ENCODE results near the gene GLRA1. TPM values are rescaled to one million over a fixed set of nuclear protein-coding genes. Genes with fewer than 3 reads are reported as not detected.

Gene GLRA1
- polyA plus RNA-seq, 1 experiment: not detected

DNA sequence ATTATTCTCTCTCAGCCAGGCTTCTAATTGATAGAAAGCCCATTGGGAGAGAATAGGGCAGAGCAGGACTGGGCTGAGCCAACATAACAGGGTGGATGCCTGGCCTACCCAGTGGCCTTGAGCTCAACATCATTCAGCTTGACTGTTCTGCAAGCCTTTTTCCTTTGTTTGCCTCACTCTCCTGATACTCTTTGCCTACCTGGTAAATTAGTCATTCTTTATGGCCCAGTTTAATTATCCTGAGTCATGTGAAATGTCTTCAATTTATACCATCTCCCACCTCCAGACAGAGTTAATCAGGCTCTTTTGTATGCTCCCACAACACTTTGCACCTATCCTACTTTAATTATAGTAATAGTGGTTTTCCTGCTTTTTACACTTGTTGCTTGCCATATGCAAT is 13.6 kb downstream of the GLRA1 start:
- POLR2A ChIA-PET: no interaction called here
- H3K9me3 ChIP-seq (ENCODE audit: control insufficient read depth, insufficient read depth, low read length): no peaks in the 10 kb centered on the region
- TF ChIP-seq CTCF (IDR thresholded peaks at IDR 0.05; ENCODE audit: low read depth, low read length): no peak
- no peak overlapping the region for H3K27ac ChIP-seq (ENCODE audit: low read depth, low read length)
- H3K27me3 ChIP-seq (ENCODE audit: control insufficient read depth, insufficient read depth, low read length): no peaks in the 10 kb centered on the region
- CTCF ChIA-PET: interaction anchor here (0.6 kb wide), 1 partner anchor 87 kb away, joined by 4 read pairs; no protein-coding TSS in a partner anchor
- no peak overlapping the region for H3K4me3 ChIP-seq (ENCODE audit: low read depth, low read length)
- no peak for DNase-seq (ENCODE audit: low read depth, low spot score)

- ChIA-PET CTCF (no interaction called here), POLR2A (no interaction called here)
- no peak for TF ChIP-seq CTCF (IDR thresholded peaks at IDR 0.05; ENCODE audit: low read depth, low read length)
These were observed 15.0 kb downstream of the GLRA1 start for GRCh38 chr5:151909628-151910027.

GRCh38 chr5:151906246-151906645 is 18.4 kb downstream of the GLRA1 start:
- Histone ChIP-seq H3K27me3 (ENCODE audit: control insufficient read depth, insufficient read depth, low read length) (no peaks in the 10 kb centered on the region), H3K27ac (ENCODE audit: low read depth, low read length) (no peak overlapping the region), H3K4me3 (ENCODE audit: low read depth, low read length) (no peak overlapping the region), H3K9me3 (ENCODE audit: control insufficient read depth, insufficient read depth, low read length) (no peaks in the 10 kb centered on the region)
- ChIA-PET CTCF (no interaction called here), POLR2A (no interaction called here)
- DNase-seq (ENCODE audit: low read depth, low spot score): no peak
- no peak for TF ChIP-seq CTCF (IDR thresholded peaks at IDR 0.05; ENCODE audit: low read depth, low read length)

More at GRCh38 chr5:151909628-151910027, 15.0 kb downstream of the GLRA1 start:
- H3K27me3 ChIP-seq (ENCODE audit: control insufficient read depth, insufficient read depth, low read length): no peaks in the 10 kb centered on the region
- H3K9me3 ChIP-seq (ENCODE audit: control insufficient read depth, insufficient read depth, low read length): no peaks in the 10 kb centered on the region
- no peak overlapping the region for H3K4me3 ChIP-seq (ENCODE audit: low read depth, low read length)
- no peak for DNase-seq (ENCODE audit: low read depth, low spot score)
- no peak overlapping the region for H3K27ac ChIP-seq (ENCODE audit: low read depth, low read length)

DNA sequence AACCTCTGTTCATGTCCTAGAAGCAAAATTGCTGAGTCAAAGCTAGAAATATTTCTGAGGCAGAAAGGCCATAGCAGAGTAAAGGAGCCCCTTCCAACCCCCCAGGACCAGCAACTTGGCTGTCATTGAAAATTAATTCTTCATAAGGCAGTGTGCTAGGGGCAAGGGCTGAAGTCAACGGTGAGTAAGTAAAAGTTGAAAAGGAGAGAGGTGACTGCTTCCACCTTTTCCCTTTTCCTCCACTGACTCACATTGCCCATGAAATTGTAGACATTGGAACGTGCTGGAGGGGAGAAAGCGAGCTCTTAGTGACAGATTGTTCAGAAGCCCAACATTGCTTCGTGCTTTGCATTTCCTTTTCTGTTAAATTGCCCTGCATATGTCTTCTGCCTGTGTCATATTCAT is 19.1 kb downstream of the GLRA1 start:
- no peaks in the 10 kb centered on the region for H3K9me3 ChIP-seq (ENCODE audit: control insufficient read depth, insufficient read depth, low read length)
- no peaks in the 10 kb centered on the region for H3K27me3 ChIP-seq (ENCODE audit: control insufficient read depth, insufficient read depth, low read length)
- POLR2A ChIA-PET: no interaction called here
- no peak for TF ChIP-seq CTCF (IDR thresholded peaks at IDR 0.05; ENCODE audit: low read depth, low read length)
- DNase-seq (ENCODE audit: low read depth, low spot score): no peak
- no peak overlapping the region for H3K4me3 ChIP-seq (ENCODE audit: low read depth, low read length)
- CTCF ChIA-PET: no interaction called here
- H3K27ac ChIP-seq (ENCODE audit: low read depth, low read length): no peak overlapping the region

- no peaks in the 10 kb centered on the region for H3K27me3 ChIP-seq (ENCODE audit: control insufficient read depth, insufficient read depth, low read length)
- no peak for TF ChIP-seq CTCF (IDR thresholded peaks at IDR 0.05; ENCODE audit: low read depth, low read length)
- no peak overlapping the region for H3K4me3 ChIP-seq (ENCODE audit: low read depth, low read length)
- no peak overlapping the region for H3K27ac ChIP-seq (ENCODE audit: low read depth, low read length)
- H3K9me3 ChIP-seq (ENCODE audit: control insufficient read depth, insufficient read depth, low read length): no peaks in the 10 kb centered on the region
- no peak for DNase-seq (ENCODE audit: low read depth, low spot score)
- ChIA-PET CTCF (no interaction called here), POLR2A (no interaction called here)
These were observed 19.7 kb downstream of the GLRA1 start for GRCh38 chr5:151904909-151905308.
